ENCODE data around the gene NOL4. TPM values are rescaled to one million over a fixed set of nuclear protein-coding genes. Genes with fewer than 3 reads are reported as not detected.

NOL4 gene
- not detected in 2 replicates for total RNA-seq

GRCh38 chr18:34224423-34225217 is at the start of gene NOL4:
Gene NOL4 (minus strand): TSS chr18:34224913. CDS start chr18:34223253, 1,660 bp downstream.

Measured in pericardium fibroblast (primary cell).